ENCODE results near the gene C1QTNF9B.
A peak's percentile ranks its signal among the peaks of the same experiment; 100 is the strongest.

DNA sequence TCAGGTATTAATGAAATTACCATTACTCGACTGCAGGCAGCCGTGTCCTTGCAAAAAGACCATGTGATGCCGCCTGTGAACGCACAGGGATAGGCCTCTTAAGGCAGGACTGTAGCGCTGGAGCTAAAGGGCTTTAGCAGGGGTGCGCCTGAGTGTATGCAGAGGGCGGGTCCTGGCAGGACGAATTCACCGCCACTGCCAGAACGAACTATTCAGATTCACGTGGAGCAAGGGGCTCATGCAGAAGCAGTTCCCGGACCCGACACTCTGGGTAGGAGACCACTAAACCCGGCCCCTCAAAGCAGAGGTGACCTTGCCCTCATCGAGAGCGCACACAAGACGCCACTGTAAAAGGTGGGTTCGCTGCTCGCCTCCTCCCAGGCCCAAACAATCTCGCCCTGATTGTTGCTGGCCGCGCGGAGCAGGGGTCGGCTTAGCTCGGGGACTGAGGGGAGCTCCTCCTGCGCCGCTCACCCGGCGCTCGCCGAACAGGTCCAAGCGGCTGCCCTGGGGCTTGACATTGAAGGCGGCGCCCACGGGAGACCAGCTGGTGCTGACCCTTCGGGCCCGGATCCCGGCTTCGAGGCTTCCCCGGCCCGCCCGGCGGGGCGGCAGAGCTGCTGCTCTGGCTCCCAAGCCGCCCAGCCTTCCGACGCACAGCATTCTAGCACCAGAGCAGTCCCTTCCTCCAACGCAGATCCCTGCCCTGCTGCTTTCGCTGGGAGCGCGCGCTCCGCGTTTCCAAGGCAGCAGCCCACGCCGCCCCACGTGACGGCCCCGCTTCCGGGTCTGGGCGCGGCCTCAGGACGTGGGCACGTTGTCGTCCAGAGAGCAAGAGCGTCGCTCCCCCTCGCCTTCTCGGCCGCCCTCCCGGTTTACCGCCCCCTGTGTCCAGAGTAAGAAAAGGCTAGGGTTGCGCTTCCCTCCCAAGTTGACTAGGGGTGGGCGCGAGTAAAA lies 8.4 kb downstream of the C1QTNF9B start, which contains the start of gene MIPEP:
- TF ChIP-seq, protein P1, sequence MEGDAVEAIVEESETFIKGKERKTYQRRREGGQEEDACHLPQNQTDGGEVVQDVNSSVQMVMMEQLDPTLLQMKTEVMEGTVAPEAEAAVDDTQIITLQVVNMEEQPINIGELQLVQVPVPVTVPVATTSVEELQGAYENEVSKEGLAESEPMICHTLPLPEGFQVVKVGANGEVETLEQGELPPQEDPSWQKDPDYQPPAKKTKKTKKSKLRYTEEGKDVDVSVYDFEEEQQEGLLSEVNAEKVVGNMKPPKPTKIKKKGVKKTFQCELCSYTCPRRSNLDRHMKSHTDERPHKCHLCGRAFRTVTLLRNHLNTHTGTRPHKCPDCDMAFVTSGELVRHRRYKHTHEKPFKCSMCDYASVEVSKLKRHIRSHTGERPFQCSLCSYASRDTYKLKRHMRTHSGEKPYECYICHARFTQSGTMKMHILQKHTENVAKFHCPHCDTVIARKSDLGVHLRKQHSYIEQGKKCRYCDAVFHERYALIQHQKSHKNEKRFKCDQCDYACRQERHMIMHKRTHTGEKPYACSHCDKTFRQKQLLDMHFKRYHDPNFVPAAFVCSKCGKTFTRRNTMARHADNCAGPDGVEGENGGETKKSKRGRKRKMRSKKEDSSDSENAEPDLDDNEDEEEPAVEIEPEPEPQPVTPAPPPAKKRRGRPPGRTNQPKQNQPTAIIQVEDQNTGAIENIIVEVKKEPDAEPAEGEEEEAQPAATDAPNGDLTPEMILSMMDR (conservative IDR thresholded peaks at IDR 0.05; ENCODE audit: low read depth in 2 of 2): peak; percentile 65 to 85
- TF ChIP-seq CREB1 (CRISPR knock-in tag; IDR thresholded peaks at IDR 0.05; ENCODE audit: low read depth): peak; percentile 88
- TF ChIP-seq EZH2 (IDR thresholded peaks at IDR 0.05; ENCODE audit: low read depth, unreplicated experiment): no peak
- TF ChIP-seq EZH2phosphoT487 (IDR thresholded peaks at IDR 0.05; ENCODE audit: unreplicated experiment): no peak
- peak; percentile 79 for TF ChIP-seq POLR2AphosphoS5 (IDR thresholded peaks at IDR 0.05; ENCODE audit: low read depth)
- TF ChIP-seq STAT1 (IDR thresholded peaks at IDR 0.05; ENCODE audit: unreplicated experiment): no peak

Data from GM23338 (cell line).